ENCODE results near the gene ABTB1.

The ABTB1 gene

DNA sequence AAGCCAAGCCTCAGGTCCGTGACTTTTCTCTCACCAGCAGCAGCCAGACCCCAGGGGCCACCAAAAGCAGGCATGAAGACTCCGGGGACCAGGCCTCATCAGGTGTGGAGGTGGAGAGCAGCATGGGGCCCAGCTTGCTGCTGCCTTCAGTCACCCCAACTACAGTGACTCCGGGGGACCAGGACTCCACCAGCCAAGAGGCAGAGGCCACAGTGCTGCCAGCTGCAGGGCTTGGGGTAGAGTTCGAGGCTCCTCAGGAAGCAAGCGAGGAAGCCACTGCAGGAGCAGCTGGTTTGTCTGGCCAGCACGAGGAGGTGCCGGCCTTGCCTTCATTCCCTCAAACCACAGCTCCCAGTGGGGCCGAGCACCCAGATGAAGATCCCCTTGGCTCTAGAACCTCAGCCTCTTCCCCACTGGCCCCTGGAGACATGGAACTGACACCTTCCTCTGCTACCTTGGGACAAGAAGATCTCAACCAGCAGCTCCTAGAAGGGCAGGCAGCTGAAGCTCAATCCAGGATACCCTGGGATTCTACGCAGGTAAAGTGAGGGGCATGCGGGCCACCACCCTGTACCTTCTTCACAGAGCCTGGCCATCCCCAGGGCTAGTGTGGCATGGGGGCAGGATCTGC, 12.0 kb upstream of the ABTB1 start:
- no peak for DNase-seq (ENCODE audit: extremely low read depth, insufficient read length)
- no peak overlapping the region for H3K4me3 ChIP-seq (replicated peaks; ENCODE audit: low read depth, low read length)
- TF ChIP-seq, protein P1, sequence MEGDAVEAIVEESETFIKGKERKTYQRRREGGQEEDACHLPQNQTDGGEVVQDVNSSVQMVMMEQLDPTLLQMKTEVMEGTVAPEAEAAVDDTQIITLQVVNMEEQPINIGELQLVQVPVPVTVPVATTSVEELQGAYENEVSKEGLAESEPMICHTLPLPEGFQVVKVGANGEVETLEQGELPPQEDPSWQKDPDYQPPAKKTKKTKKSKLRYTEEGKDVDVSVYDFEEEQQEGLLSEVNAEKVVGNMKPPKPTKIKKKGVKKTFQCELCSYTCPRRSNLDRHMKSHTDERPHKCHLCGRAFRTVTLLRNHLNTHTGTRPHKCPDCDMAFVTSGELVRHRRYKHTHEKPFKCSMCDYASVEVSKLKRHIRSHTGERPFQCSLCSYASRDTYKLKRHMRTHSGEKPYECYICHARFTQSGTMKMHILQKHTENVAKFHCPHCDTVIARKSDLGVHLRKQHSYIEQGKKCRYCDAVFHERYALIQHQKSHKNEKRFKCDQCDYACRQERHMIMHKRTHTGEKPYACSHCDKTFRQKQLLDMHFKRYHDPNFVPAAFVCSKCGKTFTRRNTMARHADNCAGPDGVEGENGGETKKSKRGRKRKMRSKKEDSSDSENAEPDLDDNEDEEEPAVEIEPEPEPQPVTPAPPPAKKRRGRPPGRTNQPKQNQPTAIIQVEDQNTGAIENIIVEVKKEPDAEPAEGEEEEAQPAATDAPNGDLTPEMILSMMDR (IDR thresholded peaks at IDR 0.05; ENCODE audit: insufficient read depth, low read length, poor library complexity, severe bottlenecking): no peak
- H3K27me3 ChIP-seq (replicated peaks; ENCODE audit: control insufficient read depth, insufficient read depth, low read length): no peaks in the 10 kb centered on the region
- H3K36me3 ChIP-seq (ENCODE audit: control insufficient read depth, insufficient read depth, low read length): no peaks in the 10 kb centered on the region

DNA sequence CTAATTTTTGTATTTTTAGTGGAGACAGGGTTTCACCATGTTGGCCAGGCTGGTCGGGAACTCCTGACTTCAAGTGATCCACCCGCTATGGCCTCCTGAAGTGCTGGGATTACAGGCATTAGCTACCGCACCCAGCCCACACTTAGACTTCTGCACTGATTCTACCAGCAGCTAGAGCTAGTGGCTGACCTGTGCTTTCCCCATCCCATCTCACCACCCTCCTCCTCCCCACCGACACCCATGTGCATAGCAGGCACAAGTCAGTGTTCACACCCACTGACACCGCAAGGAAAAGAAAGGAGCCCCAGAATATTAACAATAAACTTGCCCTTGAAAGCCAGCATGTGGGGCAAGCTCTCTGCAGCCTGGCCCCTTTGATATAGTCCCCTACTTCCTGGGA, 11.2 kb upstream of the ABTB1 start:
- no peaks in the 10 kb centered on the region for H3K27me3 ChIP-seq (replicated peaks; ENCODE audit: control insufficient read depth, insufficient read depth, low read length)
- H3K36me3 ChIP-seq (ENCODE audit: control insufficient read depth, insufficient read depth, low read length): no peaks in the 10 kb centered on the region
- no peak for DNase-seq (ENCODE audit: extremely low read depth, insufficient read length)
- H3K4me3 ChIP-seq (replicated peaks; ENCODE audit: low read depth, low read length): no peak overlapping the region
- TF ChIP-seq, protein P1 (IDR thresholded peaks at IDR 0.05; ENCODE audit: insufficient read depth, low read length, poor library complexity, severe bottlenecking): no peak

DNA sequence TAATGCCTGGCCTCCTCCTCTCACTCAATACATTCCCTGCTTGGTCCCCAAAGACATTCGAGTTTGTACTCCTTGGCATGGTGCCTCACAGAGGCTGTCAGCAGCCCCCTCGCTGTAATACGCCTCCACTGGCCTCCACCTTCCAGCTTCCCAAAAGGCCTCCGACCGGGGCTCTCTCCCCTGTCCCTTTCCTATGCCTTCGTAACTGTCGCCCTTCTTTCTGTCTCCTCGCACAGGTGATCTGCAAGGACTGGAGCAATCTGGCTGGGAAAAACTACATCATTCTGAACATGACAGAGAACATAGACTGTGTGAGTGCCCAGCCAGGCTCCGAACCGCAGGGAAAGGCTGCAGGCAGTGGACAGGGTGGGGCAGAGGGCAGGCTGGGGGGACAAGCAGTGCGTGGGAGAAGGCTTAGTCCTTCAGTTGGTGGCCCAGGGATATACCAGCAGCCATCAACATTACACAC, 10.7 kb upstream of the ABTB1 start:
- DNase-seq (ENCODE audit: extremely low read depth, insufficient read length): no peak
- H3K4me3 ChIP-seq (replicated peaks; ENCODE audit: low read depth, low read length): no peak overlapping the region
- H3K27me3 ChIP-seq (replicated peaks; ENCODE audit: control insufficient read depth, insufficient read depth, low read length): no peaks in the 10 kb centered on the region
- no peaks in the 10 kb centered on the region for H3K36me3 ChIP-seq (ENCODE audit: control insufficient read depth, insufficient read depth, low read length)
- TF ChIP-seq, protein P1 (IDR thresholded peaks at IDR 0.05; ENCODE audit: insufficient read depth, low read length, poor library complexity, severe bottlenecking): no peak

DNA sequence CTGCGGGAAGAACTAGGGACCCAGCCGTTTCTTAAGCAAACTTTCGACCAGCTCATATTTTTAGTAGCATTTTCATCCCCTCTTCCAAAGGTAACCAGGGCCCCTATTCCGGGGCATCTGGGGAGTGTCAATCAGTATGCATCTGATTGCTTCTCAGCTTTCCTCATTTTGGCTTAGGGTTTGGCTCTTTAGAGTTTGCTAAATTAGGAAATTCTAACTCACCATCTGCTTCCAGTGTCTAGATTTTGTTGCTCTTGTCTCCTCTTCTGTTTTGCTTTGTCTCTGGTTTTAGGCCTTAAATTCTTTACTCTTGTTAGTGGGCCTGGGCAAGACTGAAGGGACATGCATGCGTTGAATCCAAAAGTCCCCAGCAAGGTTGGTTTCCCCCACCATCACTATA, 9.6 kb upstream of the ABTB1 start:
- Histone ChIP-seq H3K4me3 (replicated peaks; ENCODE audit: low read depth, low read length) (no peak overlapping the region), H3K27me3 (replicated peaks; ENCODE audit: control insufficient read depth, insufficient read depth, low read length) (no peaks in the 10 kb centered on the region), H3K36me3 (ENCODE audit: control insufficient read depth, insufficient read depth, low read length) (no peaks in the 10 kb centered on the region)
- no peak for DNase-seq (ENCODE audit: extremely low read depth, insufficient read length)
- TF ChIP-seq, protein P1 (IDR thresholded peaks at IDR 0.05; ENCODE audit: insufficient read depth, low read length, poor library complexity, severe bottlenecking): no peak

DNA sequence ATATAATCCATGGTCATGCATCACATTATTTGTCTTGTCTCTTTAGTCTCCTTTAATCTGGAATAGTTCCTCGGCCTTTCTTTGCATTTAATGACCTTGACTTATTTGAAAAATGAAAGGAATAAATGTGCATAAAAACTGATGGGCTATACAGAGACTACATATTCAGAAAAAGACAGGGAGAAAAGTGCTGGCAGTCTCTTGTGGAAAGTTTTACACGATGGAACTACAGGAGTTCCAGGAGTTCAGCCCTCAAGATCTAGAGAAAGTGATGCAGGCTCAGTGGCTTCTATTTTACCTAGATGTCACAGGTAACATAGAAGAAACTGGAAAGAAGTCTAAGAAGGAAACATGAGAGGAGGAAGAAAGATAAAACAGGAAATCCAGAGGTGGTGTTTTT, 7.6 kb upstream of the ABTB1 start:
- TF ChIP-seq, protein P1 (IDR thresholded peaks at IDR 0.05; ENCODE audit: insufficient read depth, low read length, poor library complexity, severe bottlenecking): no peak

DNA sequence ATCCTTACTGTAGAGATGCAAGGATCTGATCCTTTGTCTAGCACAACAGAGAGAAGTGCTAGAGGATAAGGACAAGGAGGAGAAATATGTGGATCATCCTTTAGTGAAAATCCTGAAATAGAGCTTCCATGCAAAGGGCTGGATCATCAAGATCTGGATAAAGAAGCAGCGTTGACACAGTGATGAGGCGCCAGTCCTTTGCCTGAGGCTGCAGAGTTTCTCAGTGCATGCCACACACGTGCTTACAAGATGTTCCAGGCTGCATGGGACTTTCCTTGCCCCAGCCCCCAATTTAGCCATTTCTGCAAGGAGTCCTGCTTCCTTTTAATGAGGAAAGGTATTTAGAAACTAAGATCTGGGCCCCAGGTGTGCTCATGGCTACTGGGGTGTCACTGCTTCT, 7.2 kb upstream of the ABTB1 start:
- DNase-seq (ENCODE audit: extremely low read depth, insufficient read length): no peak
- Histone ChIP-seq H3K27me3 (replicated peaks; ENCODE audit: control insufficient read depth, insufficient read depth, low read length) (no peaks in the 10 kb centered on the region), H3K4me3 (replicated peaks; ENCODE audit: low read depth, low read length) (no peak overlapping the region), H3K36me3 (ENCODE audit: control insufficient read depth, insufficient read depth, low read length) (no peaks in the 10 kb centered on the region)
- TF ChIP-seq, protein P1 (IDR thresholded peaks at IDR 0.05; ENCODE audit: insufficient read depth, low read length, poor library complexity, severe bottlenecking): no peak

More for the DNA sequence above, 7.6 kb upstream of the ABTB1 start:
- Histone ChIP-seq H3K27me3 (replicated peaks; ENCODE audit: control insufficient read depth, insufficient read depth, low read length) (no peaks in the 10 kb centered on the region), H3K36me3 (ENCODE audit: control insufficient read depth, insufficient read depth, low read length) (no peaks in the 10 kb centered on the region), H3K4me3 (replicated peaks; ENCODE audit: low read depth, low read length) (no peak overlapping the region)
- DNase-seq (ENCODE audit: extremely low read depth, insufficient read length): no peak
